Fibroblast of pulmonary artery (primary cell): ENCODE measurements around the gene BACE1.

ENCODE experiments used
- DNase-seq: peaks from one replicate; pipeline ENCODE4 v3.0.0-alpha.2; 2010; ENCODE audit warnings: low read depth
- H3K4me3 ChIP-seq: replicated peaks from 2 replicates; pipeline ENCODE4 v1.5.1; 2011; ENCODE audit warnings: low read depth, mild to moderate bottlenecking, control low read depth, low read length, moderate library complexity
- TF ChIP-seq, protein P1 (sequence below): IDR thresholded peaks from 2 replicates; pipeline ENCODE4 v1.5.1; 2011; ENCODE audit warnings: mild to moderate bottlenecking, control low read depth, low read length, inconsistent platforms; ENCODE audit errors: missing control alignments

BACE1 gene

DNA sequence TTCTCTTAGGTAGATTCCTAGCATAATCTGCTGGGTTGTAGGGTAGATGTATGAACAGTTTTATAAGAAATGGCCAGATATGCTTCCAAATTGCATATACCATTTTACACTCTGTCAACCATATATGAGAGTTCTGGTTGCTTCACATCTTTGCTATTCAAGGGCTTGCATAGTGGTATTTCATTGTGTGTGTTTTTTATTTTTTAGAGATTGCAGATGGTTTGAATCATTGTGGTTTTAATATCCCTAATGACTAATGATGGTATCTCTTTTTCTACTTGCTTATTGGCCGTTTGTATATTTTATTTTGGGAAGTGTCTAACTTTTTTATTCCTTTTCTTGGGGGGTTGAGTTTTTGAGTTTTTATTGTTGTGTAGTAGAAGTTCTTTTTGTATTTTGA, 56.6 kb downstream of the BACE1 start:
- H3K4me3 ChIP-seq: no peak overlapping the region
- DNase-seq: peak; percentile 66
- TF ChIP-seq, protein P1, sequence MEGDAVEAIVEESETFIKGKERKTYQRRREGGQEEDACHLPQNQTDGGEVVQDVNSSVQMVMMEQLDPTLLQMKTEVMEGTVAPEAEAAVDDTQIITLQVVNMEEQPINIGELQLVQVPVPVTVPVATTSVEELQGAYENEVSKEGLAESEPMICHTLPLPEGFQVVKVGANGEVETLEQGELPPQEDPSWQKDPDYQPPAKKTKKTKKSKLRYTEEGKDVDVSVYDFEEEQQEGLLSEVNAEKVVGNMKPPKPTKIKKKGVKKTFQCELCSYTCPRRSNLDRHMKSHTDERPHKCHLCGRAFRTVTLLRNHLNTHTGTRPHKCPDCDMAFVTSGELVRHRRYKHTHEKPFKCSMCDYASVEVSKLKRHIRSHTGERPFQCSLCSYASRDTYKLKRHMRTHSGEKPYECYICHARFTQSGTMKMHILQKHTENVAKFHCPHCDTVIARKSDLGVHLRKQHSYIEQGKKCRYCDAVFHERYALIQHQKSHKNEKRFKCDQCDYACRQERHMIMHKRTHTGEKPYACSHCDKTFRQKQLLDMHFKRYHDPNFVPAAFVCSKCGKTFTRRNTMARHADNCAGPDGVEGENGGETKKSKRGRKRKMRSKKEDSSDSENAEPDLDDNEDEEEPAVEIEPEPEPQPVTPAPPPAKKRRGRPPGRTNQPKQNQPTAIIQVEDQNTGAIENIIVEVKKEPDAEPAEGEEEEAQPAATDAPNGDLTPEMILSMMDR: no peak

DNA sequence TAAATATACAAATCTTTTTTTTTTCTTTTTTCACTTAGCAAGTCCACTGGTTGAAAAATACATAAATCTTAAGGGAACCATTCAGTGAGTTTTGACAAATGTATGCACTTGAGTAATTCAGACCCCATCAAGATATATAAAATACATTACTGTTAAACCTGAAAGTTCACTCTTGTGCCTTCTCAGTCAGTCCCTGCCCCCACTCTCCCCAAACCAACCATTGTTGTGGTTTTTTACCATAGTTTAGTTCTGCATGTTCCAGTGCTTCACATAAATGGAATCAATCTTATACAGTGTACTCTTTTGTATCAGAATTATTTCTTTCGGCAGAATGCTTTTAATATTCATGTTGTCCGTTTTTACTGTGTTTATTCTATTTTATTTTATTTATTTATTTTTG, 57.5 kb downstream of the BACE1 start:
- no peak for DNase-seq
- no peak overlapping the region for H3K4me3 ChIP-seq
- TF ChIP-seq, protein P1: no peak

DNA sequence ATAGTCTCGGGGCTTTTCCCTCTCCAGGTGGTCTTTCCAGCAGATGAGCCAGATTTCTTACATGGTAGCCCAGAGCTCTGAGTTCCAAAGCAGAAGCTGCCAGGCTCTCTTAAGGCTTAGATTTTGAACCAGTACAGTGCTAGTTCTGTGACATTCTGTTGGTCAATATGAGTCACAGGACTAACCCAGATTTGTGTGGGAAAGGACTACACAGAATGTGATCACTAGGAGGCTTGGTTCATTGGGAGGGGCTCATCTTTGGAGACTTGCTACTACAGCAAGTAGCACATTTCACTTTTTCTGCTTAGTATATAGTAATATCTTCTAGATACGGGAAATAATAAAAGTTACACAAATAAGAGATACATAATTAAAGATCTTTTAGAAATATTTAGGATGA, 59.5 kb downstream of the BACE1 start:
- peak; percentile 19 for DNase-seq
- TF ChIP-seq, protein P1: no peak
- no peak overlapping the region for H3K4me3 ChIP-seq

DNA sequence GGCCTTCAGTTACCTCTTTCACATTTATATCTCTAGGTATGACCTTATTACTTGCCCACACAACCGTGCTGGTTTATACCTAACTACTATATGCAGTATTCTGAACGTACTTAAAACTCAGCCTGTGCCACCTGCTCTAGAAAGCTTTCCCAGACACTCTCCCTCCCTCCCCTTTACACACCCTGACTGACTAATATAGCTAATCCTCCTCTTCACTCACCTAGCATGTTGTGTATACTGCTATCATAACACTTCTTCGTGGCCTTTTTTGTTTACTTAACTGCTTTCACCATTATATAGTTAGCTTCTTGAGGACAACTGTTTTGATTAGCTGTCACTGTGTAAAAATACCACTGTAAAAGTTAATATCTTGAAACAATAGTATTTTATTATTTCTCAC, 60.1 kb downstream of the BACE1 start:
- no peak for DNase-seq
- H3K4me3 ChIP-seq: no peak overlapping the region
- TF ChIP-seq, protein P1: no peak

DNA sequence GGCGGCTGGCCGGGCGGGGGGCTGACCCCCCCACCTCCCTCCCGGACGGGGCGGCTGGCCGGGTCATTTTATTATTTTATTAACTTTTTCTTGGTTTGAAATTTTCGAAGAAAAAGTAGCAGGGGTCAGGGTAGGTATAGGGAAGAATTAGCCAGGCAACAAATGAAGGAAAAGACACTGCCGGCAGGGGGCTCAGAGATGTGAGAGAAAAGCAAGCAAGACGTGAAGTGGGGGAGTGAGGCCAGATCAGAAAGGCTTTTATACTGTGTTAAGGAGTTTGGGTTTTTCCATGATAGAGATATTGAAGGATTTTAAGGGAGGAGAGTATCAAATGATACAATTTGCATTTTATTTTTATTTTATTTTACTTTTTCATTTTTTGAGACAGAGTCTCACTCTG, 64.5 kb downstream of the BACE1 start:
- DNase-seq: no peak
- no peak overlapping the region for H3K4me3 ChIP-seq
- TF ChIP-seq, protein P1: no peak

DNA sequence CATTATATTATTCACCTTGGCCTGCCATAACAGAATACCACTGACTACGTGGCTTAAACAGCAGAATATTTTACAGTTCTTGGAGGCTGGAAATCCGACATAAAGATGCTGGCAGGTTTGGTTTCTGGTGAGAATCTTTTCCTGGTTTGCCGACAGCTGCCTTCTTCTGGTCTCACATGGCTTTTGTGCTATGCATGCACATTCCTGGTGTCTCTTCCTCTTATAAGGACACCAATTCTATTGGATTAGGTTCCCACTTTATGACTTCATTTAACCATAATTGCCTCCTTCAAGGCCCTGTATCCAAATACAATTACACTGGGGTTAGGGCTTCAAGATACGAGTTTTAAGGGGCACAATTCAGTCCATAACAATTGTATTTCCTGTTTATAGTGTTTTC, 66.5 kb downstream of the BACE1 start:
- no peak for DNase-seq
- no peak overlapping the region for H3K4me3 ChIP-seq
- TF ChIP-seq, protein P1: no peak

DNA sequence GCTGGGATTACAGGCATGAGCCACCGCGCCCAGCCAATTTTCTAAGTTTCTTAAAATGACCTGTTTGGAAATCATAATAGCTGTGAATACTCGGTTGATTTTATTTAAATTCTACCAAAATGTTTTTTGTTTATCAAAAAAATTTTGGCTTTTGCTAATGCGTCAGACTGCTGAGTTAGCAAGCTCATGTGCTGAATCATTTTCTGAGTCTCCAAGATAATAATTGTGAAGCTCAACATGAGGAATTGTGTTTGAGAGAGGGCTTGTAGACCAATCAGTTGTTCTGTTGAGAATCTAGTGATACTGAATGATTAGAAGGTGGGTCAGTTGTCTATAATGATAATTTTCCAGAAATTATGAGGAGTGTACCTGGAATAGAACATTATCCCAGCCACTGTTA, 67.7 kb downstream of the BACE1 start:
- H3K4me3 ChIP-seq: no peak overlapping the region
- DNase-seq: no peak
- TF ChIP-seq, protein P1: no peak
